Activated CD8-positive, alpha-beta T cell treated with anti-CD3 and anti-CD28 coated beads for 36 hours (primary cell): ENCODE data around the gene YES1. TPM values are rescaled to one million over a fixed set of nuclear protein-coding genes. Genes with fewer than 3 reads are reported as not detected.

Experiments
- ATAC-seq: fragments of 200-7000 bp; cut with Tn5 transposase; one replicate; pipeline ENCODE4 v1.10.0; 2021; ENCODE audit warnings: mild to moderate bottlenecking, moderate library complexity
- CTCF ChIA-PET: fragments of 350-600 bp; sonication (Branson Sonifier 250); formaldehyde crosslinking; loops from one replicate; lab custom pipeline; 2021; ENCODE audit warnings: antibody characterized with exemption; lab: Charles Lee
- POLR2A ChIA-PET: fragments of 350-600 bp; sonication (Branson Sonifier 250); formaldehyde crosslinking; loops from one replicate; lab custom pipeline; 2021; ENCODE audit warnings: antibody characterized with exemption; lab: Charles Lee
- DNase-seq: peaks from one replicate; pipeline ENCODE4 v3.0.0-alpha.2; 2020
- H3K27ac Mint-ChIP-seq: one replicate; pipeline ENCODE4 v1.8.0; 2021; ENCODE audit warnings: mild to moderate bottlenecking, mixed read lengths
- H3K27me3 Mint-ChIP-seq: one replicate; pipeline ENCODE4 v1.8.0; 2021; ENCODE audit warnings: mixed read lengths
- H3K36me3 Mint-ChIP-seq: one replicate; pipeline ENCODE4 v1.8.0; 2021; ENCODE audit warnings: low read depth, mixed read lengths
- H3K4me1 Mint-ChIP-seq: one replicate; pipeline ENCODE4 v1.8.0; 2021; ENCODE audit warnings: low read depth, mixed read lengths
- H3K4me3 Mint-ChIP-seq: one replicate; pipeline ENCODE4 v1.8.0; 2021; ENCODE audit warnings: mild to moderate bottlenecking, moderate library complexity, mixed read lengths
- H3K9me3 Mint-ChIP-seq: one replicate; pipeline ENCODE4 v1.8.0; 2021; ENCODE audit warnings: mixed read lengths
- intact Hi-C: fragments of 100-400 bp; cut with micrococcal nuclease; formaldehyde crosslinking; loops from one replicate; pipeline ENCODE4 v1.10.0; 2022
- total RNA-seq, 2 experiments: library from RNA; stranded (reverse); gene quantifications; one replicate each; pipeline ENCODE4 v1.2.3, GENCODE V29; 2021
- TF ChIP-seq, protein P1 (sequence below): fragments of 200-600 bp; IDR thresholded peaks from one replicate; pipeline ENCODE4 v1.8.0; 2022; ENCODE audit warnings: antibody characterized with exemption, mild to moderate bottlenecking

YES1 gene
- total RNA-seq, 2 experiments from 2014 or later = 38.8 to 40.0 TPM

DNA sequence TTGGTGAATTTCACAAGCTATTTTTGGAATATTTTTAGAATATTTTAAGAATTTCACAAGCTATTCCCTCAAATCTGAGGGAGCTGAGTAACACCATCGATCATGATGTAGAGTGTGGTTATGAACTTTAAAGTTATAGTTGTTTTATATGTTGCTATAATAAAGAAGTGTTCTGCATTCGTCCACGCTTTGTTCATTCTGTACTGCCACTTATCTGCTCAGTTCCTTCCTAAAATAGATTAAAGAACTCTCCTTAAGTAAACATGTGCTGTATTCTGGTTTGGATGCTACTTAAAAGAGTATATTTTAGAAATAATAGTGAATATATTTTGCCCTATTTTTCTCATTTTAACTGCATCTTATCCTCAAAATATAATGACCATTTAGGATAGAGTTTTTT lies 138.7 kb downstream of the YES1 start:
- Mint-ChIP-seq H3K36me3 (peaks cover 80% of the 10 kb centered on the region), H3K4me1 (no peaks in the 10 kb centered on the region), H3K9me3 (no peaks in the 10 kb centered on the region), H3K27ac (no peak overlapping the region), H3K4me3 (no peak overlapping the region), H3K27me3 (no peaks in the 10 kb centered on the region)
- intact Hi-C loops = no loop called here
- ChIA-PET POLR2A (interaction anchor here (0.8 to 1.9 kb wide), 6 partner anchors 11 to 19 kb away, joined by 3 to 6 read pairs (median 5); partner anchors contain the start of gene TYMS), CTCF (interaction anchor here (0.6 to 2.1 kb wide), 5 partner anchors 11 to 166 kb away, joined by 3 to 6 read pairs (median 5); no protein-coding TSS in a partner anchor)
- DNase-seq (no peak), ATAC-seq (no peak)
- TF ChIP-seq, protein P1, sequence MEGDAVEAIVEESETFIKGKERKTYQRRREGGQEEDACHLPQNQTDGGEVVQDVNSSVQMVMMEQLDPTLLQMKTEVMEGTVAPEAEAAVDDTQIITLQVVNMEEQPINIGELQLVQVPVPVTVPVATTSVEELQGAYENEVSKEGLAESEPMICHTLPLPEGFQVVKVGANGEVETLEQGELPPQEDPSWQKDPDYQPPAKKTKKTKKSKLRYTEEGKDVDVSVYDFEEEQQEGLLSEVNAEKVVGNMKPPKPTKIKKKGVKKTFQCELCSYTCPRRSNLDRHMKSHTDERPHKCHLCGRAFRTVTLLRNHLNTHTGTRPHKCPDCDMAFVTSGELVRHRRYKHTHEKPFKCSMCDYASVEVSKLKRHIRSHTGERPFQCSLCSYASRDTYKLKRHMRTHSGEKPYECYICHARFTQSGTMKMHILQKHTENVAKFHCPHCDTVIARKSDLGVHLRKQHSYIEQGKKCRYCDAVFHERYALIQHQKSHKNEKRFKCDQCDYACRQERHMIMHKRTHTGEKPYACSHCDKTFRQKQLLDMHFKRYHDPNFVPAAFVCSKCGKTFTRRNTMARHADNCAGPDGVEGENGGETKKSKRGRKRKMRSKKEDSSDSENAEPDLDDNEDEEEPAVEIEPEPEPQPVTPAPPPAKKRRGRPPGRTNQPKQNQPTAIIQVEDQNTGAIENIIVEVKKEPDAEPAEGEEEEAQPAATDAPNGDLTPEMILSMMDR = no peak

Other genes starting within 250 kb of the YES1 start
- not detected for gene CETN1, start 231.9 kb downstream of the YES1 start, total RNA-seq
- gene CLUL1, start 215.3 kb downstream of the YES1 start, total RNA-seq = not detected
- gene TYMS, start 154.6 kb downstream of the YES1 start, total RNA-seq = 100 to 1,000 TPM; 324 to 329 TPM
- gene ENOSF1, start 99.6 kb downstream of the YES1 start, total RNA-seq = 100 to 1,000 TPM; 113 to 114 TPM
- gene ADCYAP1, start 92.6 kb upstream of the YES1 start, total RNA-seq = not detected